Stimulated activated CD4-positive, alpha-beta T cell treated with anti-CD3 and anti-CD28 coated beads, TNF-alpha, amount 100 ng/mL, for 48 hours (primary cell): ENCODE data around the gene TERB1.

Source experiments
- DNase-seq, 3 donors: peaks; one replicate each; pipeline ENCODE4 v3.0.0-alpha.2; 2020; ENCODE audit warnings: low read depth in 3 of 3

Gene TERB1

GRCh38 chr16:66750279-66751052 lies 50.9 kb downstream of the TERB1 start:
- no peak for DNase-seq

GRCh38 chr16:66746682-66747081 lies 54.7 kb downstream of the TERB1 start:
- DNase-seq, result no peak

GRCh38 chr16:66746048-66746447 lies 55.3 kb downstream of the TERB1 start:
- no peak for DNase-seq

GRCh38 chr16:66741950-66742808 lies 59.2 kb downstream of the TERB1 start:
- DNase-seq, result no peak

- no peak for DNase-seq
Observed at GRCh38 chr16:66741169-66741900, 60.0 kb downstream of the TERB1 start.

- DNase-seq, result no peak
Observed at GRCh38 chr16:66740533-66740932, 60.9 kb downstream of the TERB1 start.

- no peak for DNase-seq
Observed at GRCh38 chr16:66740010-66740409, 61.4 kb downstream of the TERB1 start.

GRCh38 chr16:66735891-66736290 lies 65.5 kb downstream of the TERB1 start:
- no peak for DNase-seq

GRCh38 chr16:66731101-66731500 lies 70.3 kb downstream of the TERB1 start:
- DNase-seq, result no peak

- no peak for DNase-seq
Observed at GRCh38 chr16:66728804-66729203, 72.6 kb downstream of the TERB1 start.

GRCh38 chr16:66728117-66728787 lies 73.1 kb downstream of the TERB1 start:
- no peak for DNase-seq

- DNase-seq, result no peak
Observed at GRCh38 chr16:66720766-66721165, 80.6 kb downstream of the TERB1 start.

- DNase-seq, result no peak
Observed at GRCh38 chr16:66719246-66719645, 82.1 kb downstream of the TERB1 start.

- DNase-seq, result no peak
Observed at GRCh38 chr16:66717776-66718175, 83.6 kb downstream of the TERB1 start.

GRCh38 chr16:66717112-66717675 lies 84.2 kb downstream of the TERB1 start:
- DNase-seq, result no peak

GRCh38 chr16:66714654-66715307 lies 86.6 kb downstream of the TERB1 start:
- no peak for DNase-seq

- no peak for DNase-seq
Observed at GRCh38 chr16:66714062-66714461, 87.3 kb downstream of the TERB1 start.

- DNase-seq, result no peak
Observed at GRCh38 chr16:66713076-66713475, 88.3 kb downstream of the TERB1 start.

GRCh38 chr16:66712512-66712911 lies 88.9 kb downstream of the TERB1 start:
- DNase-seq, result no peak

GRCh38 chr16:66711581-66711980 lies 89.8 kb downstream of the TERB1 start:
- DNase-seq, result no peak

GRCh38 chr16:66706506-66706880 lies 94.9 kb downstream of the TERB1 start:
- DNase-seq, result no peak
